Embryonic facial prominence (tissue), 1 donor: ENCODE data around the gene TTC23.
"Not testable (repeated sequence)": the region's sequence is repeated elsewhere in the genome, so short reads cannot be mapped to it uniquely, and the experiment has no call there.

Experiments used
- DNase-seq: peaks from one replicate; pipeline ENCODE4 v3.0.0-alpha.2; 2016; ENCODE audit errors: extremely low spot score

TTC23 gene

DNA sequence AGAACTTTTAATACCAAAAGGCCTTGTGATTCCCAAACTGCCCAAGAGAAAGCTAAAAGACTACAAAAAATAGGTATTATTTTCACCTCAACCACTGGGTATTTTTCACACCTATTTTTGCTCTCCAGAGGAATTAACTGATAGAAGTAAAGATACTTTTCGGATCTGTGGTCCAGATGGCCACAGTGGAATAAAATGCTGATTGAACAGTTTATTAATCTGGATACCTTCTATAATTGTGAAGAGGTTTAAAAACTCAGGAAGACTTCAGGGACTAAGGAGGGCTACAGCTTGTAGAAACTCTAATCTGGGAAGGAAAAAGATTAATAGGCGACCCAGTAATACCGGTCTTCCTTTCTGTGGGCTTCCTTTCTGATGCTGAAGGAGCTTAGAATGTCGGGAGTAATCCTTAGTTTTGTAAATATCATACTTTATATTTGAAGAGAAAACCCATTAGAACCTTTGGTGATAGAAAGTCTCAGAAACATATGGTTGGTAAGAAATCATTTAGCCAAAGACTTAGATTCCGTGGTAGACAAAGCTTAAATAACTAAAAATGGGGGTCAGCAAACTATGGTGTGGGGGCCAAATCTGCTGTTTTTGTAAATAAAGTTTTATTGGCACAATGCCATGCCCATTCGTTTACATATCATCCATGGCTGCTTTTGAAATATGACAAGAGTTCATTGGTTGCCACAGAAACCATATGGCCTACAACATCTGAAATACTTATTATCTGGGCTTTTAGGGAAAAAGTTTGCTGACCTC is 47.8 kb downstream of the TTC23 start:
- no peak for DNase-seq

DNA sequence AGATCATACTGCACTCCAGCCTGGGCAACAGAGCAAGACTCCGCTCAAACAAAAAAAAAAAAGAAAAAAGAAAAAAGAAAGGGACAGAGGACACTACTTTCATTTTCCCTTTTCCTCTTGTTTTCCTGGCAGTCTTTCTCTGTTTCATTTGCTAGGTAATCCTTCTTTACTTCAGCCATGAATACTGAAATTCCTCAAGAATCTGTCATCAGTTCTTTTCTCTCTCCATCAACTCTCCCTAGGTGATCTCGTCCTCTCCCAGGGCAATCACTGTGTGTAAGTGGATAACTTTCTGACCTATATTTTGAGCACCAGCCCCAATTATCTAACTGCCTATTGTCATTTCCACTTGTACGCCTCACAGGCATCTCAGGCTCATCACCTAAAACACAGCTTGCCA is 51.5 kb downstream of the TTC23 start:
- DNase-seq = no peak

DNA sequence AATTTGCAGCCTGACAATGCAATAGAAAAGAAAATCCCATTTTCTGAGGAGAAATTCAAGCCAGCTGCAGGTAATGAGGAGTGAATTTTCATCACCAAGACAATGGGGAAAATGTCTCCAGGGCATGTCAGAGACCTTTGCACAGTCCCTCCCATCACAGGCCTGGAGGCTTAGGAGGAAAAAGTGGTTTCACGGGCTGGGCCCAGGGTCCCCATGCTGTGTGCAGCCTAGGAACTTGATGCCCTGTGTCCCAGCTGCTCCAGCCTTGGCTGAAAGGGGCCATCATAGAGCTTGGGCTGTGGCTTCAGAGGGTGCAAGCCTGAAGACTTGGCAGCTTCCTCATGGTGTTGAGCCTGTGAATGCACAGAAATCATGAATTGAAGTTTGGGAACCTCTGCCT is 57.2 kb downstream of the TTC23 start:
- not testable (repeated sequence) for DNase-seq

DNA sequence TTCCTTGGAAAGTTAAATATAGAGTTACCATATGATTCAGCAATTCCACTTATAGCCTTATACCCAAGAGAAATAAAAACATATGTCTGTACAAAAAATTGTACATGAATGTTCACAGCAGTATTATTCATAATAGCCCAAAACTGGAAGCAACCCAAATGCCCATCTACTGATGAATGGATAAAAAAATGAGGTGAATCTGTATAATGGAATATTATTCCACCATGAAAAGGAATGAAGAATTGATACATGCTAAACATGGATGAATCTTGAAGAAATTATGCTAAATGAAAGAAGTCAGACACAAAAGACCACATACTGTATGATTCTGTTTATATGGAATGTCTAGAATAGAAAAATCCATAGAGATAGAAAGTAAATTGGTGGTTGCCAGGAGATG is 61.4 kb downstream of the TTC23 start:
- no peak for DNase-seq

DNA sequence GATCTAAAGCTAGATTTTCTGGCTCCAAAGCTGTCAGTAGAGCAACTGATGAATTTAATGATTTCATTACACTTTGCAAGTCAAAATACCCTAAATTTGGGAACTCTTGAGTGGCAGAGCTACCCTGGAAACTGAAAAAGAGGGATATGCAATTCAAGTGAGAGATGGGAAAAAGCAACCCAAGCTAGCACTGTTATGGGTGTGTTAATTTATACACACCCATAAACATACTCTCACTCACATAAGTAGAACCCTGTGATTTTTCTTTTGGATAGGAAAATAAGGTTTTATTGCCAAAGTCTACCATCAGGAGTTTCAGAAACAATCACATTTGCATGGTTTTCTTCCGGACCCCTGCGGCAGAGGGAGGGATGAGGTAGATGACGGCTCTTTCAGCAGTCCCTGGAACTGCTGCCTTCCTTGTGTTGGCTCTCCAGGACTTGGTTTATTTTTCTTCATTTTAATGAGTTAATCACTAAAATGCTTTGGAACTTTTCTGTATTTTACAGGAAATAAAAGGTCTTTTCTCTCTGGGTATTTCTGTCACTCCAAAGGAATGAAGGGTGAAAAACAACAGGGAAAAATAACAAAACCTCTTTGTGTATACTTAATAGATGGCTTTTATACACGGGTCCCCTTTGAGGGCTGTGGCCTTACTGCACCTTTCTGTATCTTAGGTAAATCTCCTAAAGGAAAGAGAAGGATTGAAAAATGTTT is 63.8 kb downstream of the TTC23 start:
- DNase-seq = no peak

DNA sequence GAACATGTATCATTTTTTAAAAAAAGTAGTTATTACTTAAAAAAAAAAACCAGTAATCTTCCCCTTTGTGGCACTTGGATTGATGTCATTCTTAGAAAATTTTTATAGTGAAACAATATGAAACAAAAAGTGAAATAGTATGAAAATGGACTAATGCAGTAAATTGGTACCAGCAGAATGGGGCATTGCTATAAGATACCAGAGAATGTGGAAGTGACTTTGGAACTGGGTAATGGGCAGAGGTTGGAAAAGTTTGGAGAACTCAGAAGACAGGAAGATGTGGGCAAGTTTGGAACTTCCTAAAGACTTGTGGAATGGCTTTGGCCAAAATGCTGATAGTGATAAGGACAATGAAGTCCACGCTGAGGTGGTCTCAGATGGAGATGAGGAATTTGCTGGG is 66.6 kb downstream of the TTC23 start:
- DNase-seq = no peak

DNA sequence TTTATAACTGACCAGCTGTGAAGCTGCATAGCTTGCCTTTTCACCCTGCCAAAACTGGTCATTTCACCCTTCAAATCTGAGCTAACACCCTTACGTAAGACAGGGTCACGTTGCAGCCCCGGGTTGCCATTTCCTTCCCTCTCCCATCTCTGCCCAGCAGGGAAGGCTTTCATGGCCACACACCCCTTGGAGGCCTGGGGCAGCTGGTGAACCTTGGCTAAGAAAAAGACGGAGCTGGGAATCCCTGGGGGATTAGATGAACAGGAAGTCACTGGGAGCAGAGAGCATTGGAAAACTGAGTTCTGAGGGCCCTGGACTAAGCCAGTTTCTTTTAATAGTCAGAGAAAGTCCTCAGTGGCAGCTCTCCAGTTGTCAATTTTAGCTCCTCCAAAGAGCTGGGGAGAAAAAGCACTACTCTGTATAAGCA is 67.8 kb downstream of the TTC23 start:
- no peak for DNase-seq

DNA sequence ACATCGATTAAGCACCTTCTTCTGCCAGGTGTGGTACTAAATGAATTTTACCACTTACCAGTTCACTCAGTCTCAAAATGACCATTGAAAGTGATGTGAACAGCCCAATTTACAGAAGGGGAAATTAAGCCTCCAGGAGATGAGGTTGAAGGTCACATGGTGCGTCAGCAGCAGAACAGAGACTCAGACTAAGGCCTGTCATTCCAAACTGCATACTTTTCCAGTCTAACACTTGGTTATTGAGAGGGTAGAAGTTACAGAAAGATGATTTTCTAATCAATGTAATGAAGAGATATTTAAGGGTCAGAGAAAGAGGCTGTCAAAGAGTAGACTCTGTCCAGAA is 68.4 kb downstream of the TTC23 start:
- DNase-seq = no peak

DNA sequence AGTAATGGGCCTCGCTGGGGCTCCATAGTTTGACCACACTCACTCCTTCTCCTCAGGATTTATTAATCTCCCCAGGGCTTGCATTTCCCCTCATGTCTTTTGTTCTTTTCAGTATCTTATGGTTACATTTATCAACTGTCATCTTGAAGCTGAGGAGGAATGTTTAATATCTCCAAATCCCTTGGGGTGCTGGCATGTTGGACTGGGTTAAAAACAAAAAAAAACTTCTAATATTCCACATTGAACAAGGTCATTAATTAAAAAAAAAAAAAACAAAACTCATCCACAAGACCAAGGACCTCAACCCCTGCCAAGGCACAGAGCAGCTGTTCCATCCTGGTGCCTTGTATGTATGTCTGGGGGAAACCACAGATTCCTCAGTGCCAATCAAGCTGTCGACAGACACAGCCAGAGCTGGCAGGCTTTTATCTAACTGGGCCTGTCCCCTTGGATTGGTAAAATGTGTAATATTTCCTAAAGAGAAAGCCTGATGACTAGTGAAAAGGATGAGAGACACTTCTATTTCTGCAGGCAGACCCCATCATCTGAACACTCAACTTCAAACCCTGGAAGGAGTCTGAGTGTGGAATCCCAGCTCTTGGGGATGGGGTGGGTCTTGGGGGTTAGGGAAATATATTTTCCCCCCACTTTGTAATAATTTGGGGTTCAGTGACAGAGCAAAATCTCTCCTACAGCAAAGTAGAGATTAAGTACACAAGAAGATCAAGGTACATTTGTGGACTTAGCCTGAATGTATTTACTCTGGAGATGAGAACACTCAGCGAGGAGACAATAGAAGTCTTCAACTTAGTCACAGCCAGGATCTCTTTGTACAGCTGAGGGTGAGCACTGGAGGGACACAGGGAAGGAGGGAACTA is 69.1 kb downstream of the TTC23 start:
- DNase-seq = no peak

DNA sequence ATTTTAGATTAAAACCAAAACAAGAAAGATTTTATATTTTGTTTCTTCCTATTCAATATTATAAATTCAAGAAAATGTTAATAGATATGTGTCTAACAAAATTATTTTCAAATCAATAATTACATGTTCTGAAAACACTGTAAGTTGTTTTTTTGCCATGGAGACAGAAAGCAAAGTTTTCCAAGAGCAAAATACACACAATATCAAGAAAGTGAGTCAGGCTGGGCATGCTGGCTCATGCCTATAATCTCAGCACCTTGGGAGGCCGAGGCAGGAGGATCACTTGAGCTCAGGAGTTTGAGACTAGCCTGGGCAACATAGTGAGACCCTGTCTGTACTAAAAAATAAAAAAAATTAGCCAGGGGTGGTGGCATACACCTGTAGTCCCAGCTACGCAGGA is 71.7 kb downstream of the TTC23 start:
- no peak for DNase-seq

DNA sequence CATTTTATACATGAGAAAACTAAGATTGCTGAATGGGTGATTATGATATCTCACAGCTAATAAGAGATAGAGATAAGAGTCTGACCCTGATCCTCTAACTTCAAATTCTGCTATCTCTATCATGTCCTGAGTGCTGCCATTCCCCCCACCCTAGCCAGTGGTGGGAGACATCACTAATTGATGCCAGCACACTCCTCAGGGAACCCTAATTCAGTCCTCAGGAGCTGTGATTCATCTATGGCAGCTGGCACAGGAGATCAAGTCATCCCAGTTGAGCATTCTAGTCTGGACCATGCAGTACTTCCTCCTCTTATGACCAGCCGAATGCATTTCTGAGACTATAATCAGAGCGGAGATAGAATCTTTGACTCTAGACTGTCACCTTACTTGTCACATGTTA is 72.6 kb downstream of the TTC23 start:
- no peak for DNase-seq

DNA sequence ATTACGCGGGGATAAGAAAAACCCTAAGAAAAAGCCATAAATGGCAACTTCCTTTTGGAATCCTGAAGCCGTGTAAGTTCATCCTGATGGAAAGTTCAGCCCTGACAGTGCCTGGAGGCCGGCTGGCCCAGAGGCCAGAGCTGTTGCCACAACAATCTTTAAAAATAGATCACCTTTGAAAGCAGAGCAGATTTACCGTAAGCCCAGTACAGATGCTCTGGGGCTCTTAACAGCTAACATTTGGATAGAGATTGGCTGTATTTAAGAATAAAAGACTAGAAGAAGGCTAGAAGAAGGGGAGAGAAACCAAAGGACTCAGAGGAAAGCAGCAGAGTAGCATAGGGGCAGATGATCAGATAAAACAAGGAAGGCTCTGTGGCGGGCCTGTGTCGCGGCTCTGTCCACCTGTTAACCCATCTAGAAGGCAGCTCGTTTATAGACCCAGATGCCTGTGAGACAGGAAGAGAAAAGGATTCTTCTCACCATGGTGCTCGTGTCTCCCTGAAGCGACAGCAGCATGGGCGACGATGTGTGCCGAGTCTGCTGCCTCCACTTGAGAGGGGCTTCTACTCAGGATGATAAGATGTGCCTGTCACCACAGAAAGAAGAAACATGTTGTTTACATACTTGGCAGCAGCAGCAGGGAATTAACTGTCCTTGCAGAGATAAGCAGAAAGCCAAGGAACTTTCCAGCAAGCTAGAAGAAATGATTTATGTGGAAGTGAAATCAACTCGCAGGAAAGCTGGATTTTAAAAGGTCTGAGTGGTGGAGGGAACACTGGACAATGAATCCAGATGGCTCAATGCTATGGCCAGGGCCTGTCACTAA is 74.6 kb downstream of the TTC23 start:
- DNase-seq = no peak

DNA sequence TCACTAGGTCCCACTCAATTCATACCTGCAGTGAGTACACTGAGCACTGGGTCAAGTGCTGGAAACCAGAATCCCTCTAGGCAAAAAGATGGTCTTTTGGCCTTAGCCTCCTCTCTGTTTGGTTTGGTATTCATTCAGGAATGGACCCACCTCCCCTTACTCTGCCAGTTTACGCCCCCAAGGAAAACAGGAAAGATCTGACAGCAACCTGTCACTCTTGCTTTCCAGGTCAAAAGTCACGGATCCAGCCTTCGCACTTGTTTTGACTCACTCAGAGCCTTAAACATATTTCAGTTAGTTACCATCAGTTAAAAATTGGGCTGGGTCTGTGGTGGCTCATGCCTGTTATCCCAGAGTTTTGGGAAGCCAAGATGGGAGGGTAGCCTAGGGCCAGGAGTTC is 76.4 kb downstream of the TTC23 start:
- no peak for DNase-seq

DNA sequence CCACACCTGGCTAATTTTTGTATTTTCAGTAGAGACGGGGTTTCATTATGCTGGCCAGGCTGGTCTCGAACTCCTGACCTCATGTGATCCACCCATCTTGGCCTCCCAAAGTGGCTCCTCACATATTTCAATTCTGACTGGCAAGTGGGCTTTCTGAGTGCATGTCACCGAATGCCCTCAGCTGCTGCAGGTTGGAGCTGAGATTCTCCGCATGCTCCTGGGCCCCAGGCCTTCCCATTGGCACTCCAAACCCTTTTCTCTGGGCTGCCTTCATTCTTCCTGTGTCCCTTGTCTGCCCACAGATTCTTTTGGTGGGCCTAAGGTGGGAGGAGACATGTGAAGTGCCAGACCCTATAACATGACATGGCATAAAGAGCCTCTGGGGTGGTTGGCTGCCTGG is 77.2 kb downstream of the TTC23 start:
- DNase-seq = no peak

DNA sequence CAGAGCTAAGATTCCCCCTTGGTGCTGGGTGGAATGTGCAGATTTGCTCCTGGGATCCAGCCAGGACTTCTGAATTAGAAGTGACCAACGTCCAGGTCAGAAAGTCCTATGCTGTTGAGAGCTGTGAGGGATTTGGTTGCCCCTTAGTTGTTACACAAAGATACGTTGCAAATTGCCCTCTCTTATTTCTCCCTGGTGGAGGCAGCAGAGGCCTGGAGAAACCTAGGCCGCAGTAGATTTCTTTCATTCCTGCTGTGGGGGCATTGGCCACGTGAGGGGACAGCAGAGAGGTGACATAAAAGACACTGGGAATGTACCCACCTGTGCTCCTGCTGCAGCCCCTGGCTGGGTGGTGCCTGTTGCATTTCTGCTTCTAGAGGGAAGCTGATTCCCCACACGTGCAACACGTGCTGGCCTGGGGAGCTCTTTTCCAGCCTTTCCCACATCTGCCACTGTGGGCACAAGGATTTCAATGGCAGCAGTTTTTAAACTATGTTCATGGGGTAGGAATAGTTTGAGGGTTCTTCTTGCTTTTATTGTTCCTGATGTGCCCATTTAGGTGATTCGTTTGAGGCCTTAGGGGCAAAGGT is 78.8 kb downstream of the TTC23 start:
- DNase-seq = no peak

DNA sequence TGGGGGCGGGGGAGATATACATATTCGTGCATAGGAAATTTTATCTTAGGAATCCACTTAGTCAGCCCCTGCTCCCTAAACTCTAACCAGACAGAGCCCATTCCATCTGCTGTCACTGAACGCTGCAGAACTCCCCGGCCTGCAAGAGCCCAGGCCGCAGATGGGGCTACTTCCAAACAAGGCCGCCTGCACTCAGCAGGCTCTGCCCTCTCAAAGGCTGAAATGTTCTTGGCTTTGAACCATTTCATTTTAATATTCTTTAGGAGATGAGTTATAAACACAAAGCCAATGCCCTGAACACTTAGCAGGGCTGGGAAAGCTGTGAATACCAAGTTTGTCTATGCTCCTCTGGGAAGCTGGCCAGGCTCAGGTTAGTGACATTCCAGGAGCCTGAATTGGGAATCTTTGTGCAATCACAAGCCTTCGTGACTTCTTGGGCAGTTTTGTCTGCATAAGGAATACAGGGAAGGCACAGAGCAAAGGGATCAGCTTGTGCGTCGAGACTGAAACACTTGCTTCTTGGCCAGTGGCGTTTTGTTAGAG is 79.5 kb downstream of the TTC23 start:
- DNase-seq = no peak

DNA sequence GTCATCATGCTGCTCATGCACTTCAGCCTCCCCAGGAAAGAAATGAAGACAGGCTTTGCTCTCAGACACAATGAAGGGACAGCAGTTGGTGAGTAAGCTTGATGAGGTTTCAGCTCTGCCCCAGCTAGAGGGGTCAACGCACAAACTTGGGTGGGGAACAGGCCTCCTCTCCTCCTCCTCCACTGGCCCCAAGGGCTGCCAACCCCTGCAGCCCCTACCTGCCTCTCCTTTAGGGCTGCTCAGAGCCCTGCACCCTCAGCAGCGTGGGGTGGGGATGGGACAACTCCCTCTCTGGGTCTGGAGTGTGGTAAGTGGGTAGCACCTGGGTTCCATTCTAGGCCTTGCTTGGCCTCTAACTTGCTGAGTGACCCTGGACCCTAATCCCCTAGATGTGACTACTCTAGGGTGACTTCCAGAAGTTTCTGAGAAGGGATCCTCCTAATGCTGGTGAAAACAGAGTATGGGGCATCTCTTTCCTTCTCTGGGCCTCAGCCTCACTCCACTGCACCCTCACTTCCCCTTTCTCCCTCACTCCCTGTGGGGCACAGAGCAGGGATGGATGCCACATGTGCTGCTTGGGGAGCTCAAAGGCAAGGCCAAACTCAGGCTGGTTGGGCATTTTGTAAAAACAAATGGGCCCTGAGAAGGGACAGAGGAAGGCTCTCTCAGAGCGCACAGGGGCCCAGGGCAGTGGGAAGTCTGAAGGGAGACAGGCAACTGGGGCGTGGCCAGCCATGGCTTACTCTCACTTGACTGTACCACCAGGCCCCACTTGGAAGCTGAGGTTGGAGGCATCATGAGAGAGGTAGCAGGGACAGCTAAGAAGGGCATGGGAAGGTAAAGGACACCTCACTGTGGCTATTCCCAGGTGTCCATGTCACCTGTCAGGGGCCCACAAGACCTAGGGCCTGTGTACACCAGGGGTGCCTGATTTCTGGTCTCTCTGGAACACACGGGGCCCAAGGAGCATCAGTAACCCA is 80.5 kb downstream of the TTC23 start:
- no peak for DNase-seq

DNA sequence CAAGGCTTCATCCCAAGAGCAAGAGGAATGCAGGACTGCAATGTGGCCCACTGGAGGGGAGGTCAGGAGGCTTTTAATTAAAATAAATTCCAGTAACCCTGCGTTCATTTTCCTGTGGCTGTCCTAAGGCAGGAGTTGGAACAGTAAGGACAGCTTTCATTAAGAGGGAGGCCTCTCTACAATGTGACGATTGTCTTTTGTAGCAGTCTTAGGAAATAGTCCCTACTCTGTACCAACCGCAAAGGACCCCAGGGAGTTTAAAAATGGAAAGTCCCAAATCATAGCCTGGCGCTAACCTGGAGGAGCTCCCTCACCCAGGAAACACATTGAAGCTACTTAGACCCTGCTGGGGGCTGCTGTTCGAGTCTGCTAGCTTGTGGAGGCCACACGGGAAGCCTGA is 81.7 kb downstream of the TTC23 start:
- DNase-seq = no peak

DNA sequence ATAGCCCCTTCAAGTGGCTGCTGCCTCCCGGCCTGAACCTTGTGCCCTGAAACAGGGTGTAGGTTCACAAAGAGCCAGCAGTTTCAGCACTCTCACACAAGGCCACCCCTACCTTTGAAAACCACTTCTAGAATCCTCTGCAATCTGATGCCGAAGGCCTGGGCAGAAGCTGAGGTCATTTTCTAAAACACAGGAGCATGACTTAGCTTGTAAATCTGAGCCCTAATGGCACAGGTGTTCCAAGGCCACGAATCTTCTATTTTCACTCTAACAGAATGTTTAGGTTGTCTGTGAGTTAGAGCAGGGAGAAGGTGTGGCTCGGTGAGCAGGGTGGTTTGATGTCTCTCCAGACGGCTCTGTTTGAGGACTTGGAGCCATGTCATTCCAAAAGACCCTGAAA is 82.2 kb downstream of the TTC23 start:
- DNase-seq = no peak
